ENCODE results near the gene RBFOX2. TPM values are rescaled to one million over a fixed set of nuclear protein-coding genes. Genes with fewer than 3 reads are reported as not detected.

Gene RBFOX2
- total and polyA plus RNA-seq, 2 donors (not counting 1 experiment from before 2014, with no cell fraction given): not detected

DNA sequence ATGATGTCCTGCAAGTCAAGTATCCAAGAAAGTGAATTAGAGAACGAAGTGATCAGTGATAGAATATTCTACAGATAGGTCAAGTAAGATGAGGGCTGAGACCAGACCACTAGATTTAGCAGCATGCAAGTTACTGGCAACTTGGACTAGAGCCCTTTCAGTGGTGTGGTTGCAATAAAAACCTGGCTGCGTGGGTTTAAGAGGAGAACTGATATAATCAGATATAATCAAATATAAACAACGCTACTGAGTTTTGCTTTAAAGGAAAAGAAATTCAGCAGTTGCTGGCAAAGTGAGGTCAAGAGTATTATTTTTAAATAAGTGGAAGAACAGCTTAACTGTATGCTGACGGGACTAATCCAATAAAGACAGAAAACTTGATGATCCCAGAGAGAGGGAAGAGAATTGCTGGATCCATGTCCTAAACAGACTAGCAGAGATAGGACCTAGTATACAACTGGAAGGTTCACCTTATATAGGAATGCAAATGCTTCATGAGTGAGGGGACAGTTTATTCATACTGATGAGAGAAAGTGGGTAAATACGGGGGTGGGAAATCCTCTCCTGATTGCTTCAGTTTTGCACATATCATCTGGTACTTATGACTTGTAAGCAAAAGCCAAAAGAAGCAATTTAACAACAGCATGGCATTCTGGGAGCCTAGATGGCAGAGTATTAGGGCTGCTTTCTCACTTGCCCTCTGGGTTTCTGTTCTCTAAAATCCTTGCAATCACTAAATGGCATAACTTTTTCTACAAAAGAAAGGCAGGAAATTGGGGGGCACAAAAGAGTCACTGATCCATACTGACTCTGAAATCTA, 146.2 kb downstream of the RBFOX2 start:
- ATAC-seq (ENCODE audit: low read depth) (no peak), DNase-seq (no peak)
- Histone ChIP-seq H3K9me3 (ENCODE audit: control extremely low read depth in 1 of 3, control insufficient read depth in 2 of 3, insufficient read depth in 1 of 3, low read length in 2 of 3) (no peaks in the 10 kb centered on the region), H3K27me3 (replicated peaks in 1 of 4; ENCODE audit: control extremely low read depth in 1 of 4, control insufficient read depth in 3 of 4, insufficient read depth in 4 of 4, low read length in 3 of 4) (peaks cover 0 to 2% (median 0%) of the 10 kb centered on the region in 4 experiments), H3K4me2 (replicated peaks; ENCODE audit: low read depth, low read length, poor library complexity, severe bottlenecking) (no peak overlapping the region), H3K4me1 (ENCODE audit: control insufficient read depth in 2 of 2, insufficient read depth in 2 of 2, low read length in 2 of 2) (no peaks in the 10 kb centered on the region), H2AFZ (ENCODE audit: insufficient read depth, low read depth, low read length, poor library complexity, severe bottlenecking) (no peak overlapping the region), H3K27ac (ENCODE audit: low read length in 2 of 2) (no peak overlapping the region), H3K79me2 (ENCODE audit: control insufficient read depth, insufficient read depth, low read length) (no peaks in the 10 kb centered on the region), H4K20me1 (ENCODE audit: control insufficient read depth, insufficient read depth, low read length, poor library complexity, severe bottlenecking) (no peaks in the 10 kb centered on the region), H3K9ac (ENCODE audit: low read length) (no peak overlapping the region), H3K36me3 (replicated peaks in 1 of 2; ENCODE audit: control extremely low read depth in 1 of 2, control insufficient read depth in 1 of 2, extremely low read depth in 1 of 2, insufficient read depth in 2 of 2, low read length in 1 of 2) (no peaks in the 10 kb centered on the region), H3K4me3 (ENCODE audit: control extremely low read depth in 1 of 5, extremely low read depth in 1 of 5, insufficient read depth in 1 of 5, low read depth in 2 of 5, low read length in 4 of 5) (no peak overlapping the region)
- ChIA-PET CTCF (no interaction called here), POLR2A (no interaction called here)
- Mint-ChIP-seq H3K27ac (no peak overlapping the region), H3K9me3 (ENCODE audit: insufficient read depth) (no peaks in the 10 kb centered on the region), H3K4me1 (peaks cover 5% of the 10 kb centered on the region), H3K27me3 (no peaks in the 10 kb centered on the region), H3K4me3 (no peak overlapping the region)
- TF ChIP-seq EZH2 (IDR thresholded peaks at IDR 0.05; ENCODE audit: borderline replicate concordance, insufficient read depth, low read depth, low read length, poor library complexity, severe bottlenecking): no peak
- TF ChIP-seq, protein P1, sequence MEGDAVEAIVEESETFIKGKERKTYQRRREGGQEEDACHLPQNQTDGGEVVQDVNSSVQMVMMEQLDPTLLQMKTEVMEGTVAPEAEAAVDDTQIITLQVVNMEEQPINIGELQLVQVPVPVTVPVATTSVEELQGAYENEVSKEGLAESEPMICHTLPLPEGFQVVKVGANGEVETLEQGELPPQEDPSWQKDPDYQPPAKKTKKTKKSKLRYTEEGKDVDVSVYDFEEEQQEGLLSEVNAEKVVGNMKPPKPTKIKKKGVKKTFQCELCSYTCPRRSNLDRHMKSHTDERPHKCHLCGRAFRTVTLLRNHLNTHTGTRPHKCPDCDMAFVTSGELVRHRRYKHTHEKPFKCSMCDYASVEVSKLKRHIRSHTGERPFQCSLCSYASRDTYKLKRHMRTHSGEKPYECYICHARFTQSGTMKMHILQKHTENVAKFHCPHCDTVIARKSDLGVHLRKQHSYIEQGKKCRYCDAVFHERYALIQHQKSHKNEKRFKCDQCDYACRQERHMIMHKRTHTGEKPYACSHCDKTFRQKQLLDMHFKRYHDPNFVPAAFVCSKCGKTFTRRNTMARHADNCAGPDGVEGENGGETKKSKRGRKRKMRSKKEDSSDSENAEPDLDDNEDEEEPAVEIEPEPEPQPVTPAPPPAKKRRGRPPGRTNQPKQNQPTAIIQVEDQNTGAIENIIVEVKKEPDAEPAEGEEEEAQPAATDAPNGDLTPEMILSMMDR (IDR thresholded peaks at IDR 0.05): no peak
- intact Hi-C loops (cut with micrococcal nuclease): no loop called here
- 94% methylated on average over 2 of the region's 5 CpGs for WGBS (ENCODE audit: insufficient coverage)

DNA sequence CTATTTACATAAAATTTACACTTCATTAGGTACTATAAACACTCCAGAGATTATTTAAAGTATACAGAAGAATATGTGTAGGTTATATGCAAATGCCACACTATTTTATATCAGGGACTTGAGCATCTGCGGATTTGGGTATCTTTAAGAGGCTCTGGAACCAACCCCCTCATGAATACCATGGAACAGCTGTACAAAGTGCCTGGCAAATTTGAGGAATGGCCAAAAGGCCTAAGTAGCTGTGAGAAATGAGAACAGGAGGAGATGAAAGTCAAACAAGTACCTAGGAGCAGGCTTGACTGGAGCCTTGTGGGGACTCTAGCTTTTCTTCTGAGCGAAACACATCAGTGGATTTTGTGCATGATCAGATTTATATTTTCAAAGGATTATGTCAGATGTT, 149.3 kb downstream of the RBFOX2 start:
- Mint-ChIP-seq H3K27ac (no peak overlapping the region), H3K9me3 (ENCODE audit: insufficient read depth) (no peaks in the 10 kb centered on the region), H3K4me1 (peaks cover 5% of the 10 kb centered on the region), H3K4me3 (no peak overlapping the region), H3K27me3 (peaks cover 2% of the 10 kb centered on the region)
- Histone ChIP-seq H2AFZ (ENCODE audit: insufficient read depth, low read depth, low read length, poor library complexity, severe bottlenecking) (no peak overlapping the region), H3K27ac (ENCODE audit: low read length in 2 of 2) (no peak overlapping the region), H3K9ac (ENCODE audit: low read length) (no peak overlapping the region), H3K9me3 (ENCODE audit: control extremely low read depth in 1 of 3, control insufficient read depth in 2 of 3, insufficient read depth in 1 of 3, low read length in 2 of 3) (no peaks in the 10 kb centered on the region), H3K36me3 (replicated peaks in 1 of 2; ENCODE audit: control extremely low read depth in 1 of 2, control insufficient read depth in 1 of 2, extremely low read depth in 1 of 2, insufficient read depth in 2 of 2, low read length in 1 of 2) (no peaks in the 10 kb centered on the region), H3K4me3 (ENCODE audit: control extremely low read depth in 1 of 5, extremely low read depth in 1 of 5, insufficient read depth in 1 of 5, low read depth in 2 of 5, low read length in 4 of 5) (no peak overlapping the region), H3K27me3 (replicated peaks in 1 of 4; ENCODE audit: control extremely low read depth in 1 of 4, control insufficient read depth in 3 of 4, insufficient read depth in 4 of 4, low read length in 3 of 4) (peaks cover 0 to 5% (median 2%) of the 10 kb centered on the region in 4 experiments), H3K79me2 (ENCODE audit: control insufficient read depth, insufficient read depth, low read length) (no peaks in the 10 kb centered on the region), H3K4me1 (ENCODE audit: control insufficient read depth in 2 of 2, insufficient read depth in 2 of 2, low read length in 2 of 2) (no peaks in the 10 kb centered on the region), H4K20me1 (ENCODE audit: control insufficient read depth, insufficient read depth, low read length, poor library complexity, severe bottlenecking) (no peaks in the 10 kb centered on the region), H3K4me2 (replicated peaks; ENCODE audit: low read depth, low read length, poor library complexity, severe bottlenecking) (no peak overlapping the region)
- POLR2A ChIA-PET: no interaction called here
- ATAC-seq (ENCODE audit: low read depth): no peak
- TF ChIP-seq, protein P1 (IDR thresholded peaks at IDR 0.05): no peak
- no peak for TF ChIP-seq EZH2 (IDR thresholded peaks at IDR 0.05; ENCODE audit: borderline replicate concordance, insufficient read depth, low read depth, low read length, poor library complexity, severe bottlenecking)
- CTCF ChIA-PET: no interaction called here
- intact Hi-C loops (cut with micrococcal nuclease): no loop called here
- no peak for DNase-seq
- WGBS (ENCODE audit: insufficient coverage): no CpG with 5 or more reads among the region's 2 CpGs

All from B cell (primary cell).